ENCODE data around the gene RTN4.

DNA sequence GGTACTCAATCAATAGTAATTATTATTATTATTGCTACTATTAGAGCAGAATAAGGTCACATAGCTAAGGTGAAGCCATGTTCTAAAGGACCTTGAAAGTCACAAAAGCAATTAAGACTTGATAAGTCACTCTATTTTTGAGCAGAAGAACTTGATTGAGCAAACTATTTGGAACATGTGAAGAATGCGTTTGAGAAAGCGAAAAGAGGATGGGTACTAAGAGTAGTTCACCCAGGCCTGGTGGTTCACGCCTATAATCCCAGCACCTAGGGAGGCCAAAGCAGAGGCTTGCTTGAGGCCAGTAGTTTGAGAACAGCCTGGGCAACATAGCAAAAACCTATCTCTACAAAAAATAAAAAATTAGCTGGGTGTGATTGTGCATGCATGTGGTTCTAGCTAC, 7.2 kb upstream of the RTN4 start:
- TF ChIP-seq, protein P1, sequence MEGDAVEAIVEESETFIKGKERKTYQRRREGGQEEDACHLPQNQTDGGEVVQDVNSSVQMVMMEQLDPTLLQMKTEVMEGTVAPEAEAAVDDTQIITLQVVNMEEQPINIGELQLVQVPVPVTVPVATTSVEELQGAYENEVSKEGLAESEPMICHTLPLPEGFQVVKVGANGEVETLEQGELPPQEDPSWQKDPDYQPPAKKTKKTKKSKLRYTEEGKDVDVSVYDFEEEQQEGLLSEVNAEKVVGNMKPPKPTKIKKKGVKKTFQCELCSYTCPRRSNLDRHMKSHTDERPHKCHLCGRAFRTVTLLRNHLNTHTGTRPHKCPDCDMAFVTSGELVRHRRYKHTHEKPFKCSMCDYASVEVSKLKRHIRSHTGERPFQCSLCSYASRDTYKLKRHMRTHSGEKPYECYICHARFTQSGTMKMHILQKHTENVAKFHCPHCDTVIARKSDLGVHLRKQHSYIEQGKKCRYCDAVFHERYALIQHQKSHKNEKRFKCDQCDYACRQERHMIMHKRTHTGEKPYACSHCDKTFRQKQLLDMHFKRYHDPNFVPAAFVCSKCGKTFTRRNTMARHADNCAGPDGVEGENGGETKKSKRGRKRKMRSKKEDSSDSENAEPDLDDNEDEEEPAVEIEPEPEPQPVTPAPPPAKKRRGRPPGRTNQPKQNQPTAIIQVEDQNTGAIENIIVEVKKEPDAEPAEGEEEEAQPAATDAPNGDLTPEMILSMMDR (IDR thresholded peaks at IDR 0.05): no peak
- TF ChIP-seq POLR2A (IDR thresholded peaks at IDR 0.05) (no peak), EP300 (IDR thresholded peaks at IDR 0.05) (no peak), POLR2AphosphoS5 (IDR thresholded peaks at IDR 0.05) (no peak)

Data from gastroesophageal sphincter (tissue), 3 donors.